OCI-LY3 (cell line): ENCODE data around the gene SLC2A11.

Experiments
- CTCF ChIP-seq: fragments of 200-600, 300-600 bp; sonication (generic); IDR thresholded peaks from 2 replicates; pipeline ENCODE4 v1.5.1; 2014; ENCODE audit warnings: antibody characterized with exemption, low read length, low read depth
- EZH2phosphoT487 ChIP-seq: fragments of 200-600 bp; shearing (Covaris generic); IDR thresholded peaks from 2 replicates; pipeline ENCODE4 v1.6.1; 2018; ENCODE audit warnings: antibody characterized with exemption, mixed run types, low read depth

- TF ChIP-seq CTCF (no peak), EZH2phosphoT487 (no peak)
Measured at GRCh38 chr22:23829845-23830372, 27.8 kb upstream of the SLC2A11 start.
